H4 (cell line): ENCODE results near the gene CCDC182. TPM values are rescaled to one million over a fixed set of nuclear protein-coding genes. Genes with fewer than 3 reads are reported as not detected.

ENCODE experiments used
- DNase-seq: peaks from one replicate; pipeline ENCODE4 v3.0.0-alpha.2; 2015; ENCODE audit warnings: low spot score
- total RNA-seq: library from RNA; depleted of rRNA; stranded (reverse); fragments of >200 nt; shearing (Covaris generic); gene quantifications from 2 replicates; pipeline ENCODE4 v1.2.3, GENCODE V29; 2014; rRNA removed

CCDC182 gene
- total RNA-seq, 1 experiment from 2014 or later: not detected

DNA sequence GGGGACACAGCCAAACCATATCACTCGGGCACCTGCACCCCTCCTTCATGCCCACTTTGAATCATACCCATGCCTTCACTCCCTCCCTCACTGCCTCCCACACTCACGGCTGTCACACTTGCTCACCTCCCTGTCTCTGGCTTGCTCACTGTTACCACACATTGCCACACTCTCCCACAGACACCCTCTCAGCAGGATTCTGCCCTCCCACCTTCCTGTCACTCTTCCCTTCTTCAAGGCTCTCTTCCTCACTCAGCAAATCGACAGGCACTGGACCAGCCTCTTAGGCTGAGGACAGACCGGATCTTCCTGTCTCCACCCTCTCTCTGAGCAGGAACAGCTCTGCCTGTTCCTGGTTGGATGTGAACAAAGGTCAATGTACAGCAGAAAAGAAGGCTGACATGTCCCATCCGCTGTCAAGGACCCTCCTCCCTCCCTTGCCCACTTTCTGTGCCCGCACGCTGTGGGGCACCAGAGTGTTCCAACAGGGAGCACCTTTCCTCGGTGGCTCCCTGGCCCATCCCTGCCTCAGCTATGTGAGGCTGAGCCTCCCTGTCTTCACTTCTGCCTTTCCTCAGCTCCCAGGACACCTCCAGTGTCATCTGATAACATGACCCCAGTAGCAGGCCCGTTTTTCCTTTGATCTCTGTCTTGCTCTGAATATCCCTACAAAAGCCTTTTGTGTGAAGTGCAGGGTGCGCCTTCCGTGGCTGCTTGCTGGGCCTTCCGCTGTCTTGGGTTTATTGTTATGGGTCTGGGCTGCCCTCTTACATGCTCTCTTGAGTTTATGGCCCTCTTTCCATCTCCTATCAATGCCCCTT is 47.0 kb downstream of the CCDC182 start:
- DNase-seq: no peak

DNA sequence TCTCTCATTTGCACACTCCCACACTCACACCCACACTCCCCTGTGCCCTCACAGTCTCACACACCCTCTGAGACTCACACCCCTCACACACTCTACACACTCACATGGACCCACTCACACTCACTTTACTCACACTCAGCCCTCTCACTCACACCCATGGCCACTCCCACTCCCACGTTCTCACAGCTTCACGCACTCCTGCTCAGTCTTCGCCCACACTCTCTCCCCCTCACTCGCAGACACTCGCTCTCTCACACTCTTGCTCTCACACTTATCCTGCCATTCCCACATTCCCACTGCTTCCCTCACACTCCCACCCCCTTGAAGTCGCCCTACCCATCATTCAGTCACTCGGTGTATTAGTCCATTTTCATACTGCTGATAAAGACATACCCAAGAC is 47.9 kb downstream of the CCDC182 start:
- no peak for DNase-seq

GRCh38 chr17:57696050-57696449 is 49.0 kb downstream of the CCDC182 start:
- no peak for DNase-seq

Other genes starting within 250 kb of the CCDC182 start
- gene MRPS23, start 104.7 kb upstream of the CCDC182 start, total RNA-seq: 36.2 and 87.6 TPM in 2 replicates
- 7.4 and 8.1 TPM in 2 replicates for gene CUEDC1, start 210.1 kb upstream of the CCDC182 start, total RNA-seq
- gene VEZF1, start 243.0 kb upstream of the CCDC182 start, total RNA-seq: 50.4 and 60.6 TPM in 2 replicates